ENCODE results near the gene VILL. TPM values are rescaled to one million over a fixed set of nuclear protein-coding genes. Genes with fewer than 3 reads are reported as not detected.
A peak's percentile ranks its signal among the peaks of the same experiment; 100 is the strongest.

Gene VILL
- total and polyA plus RNA-seq, 4 donors = 0.88 to 3.5 (median 1.6) TPM

- Histone ChIP-seq H3K36me3 (ENCODE audit: control insufficient read depth in 4 of 4, insufficient read depth in 3 of 4, low read depth in 1 of 4, low read length in 3 of 4) (peaks cover 0 to 6% (median under 1%) of the 10 kb centered on the region in 4 donors), H3K9ac (ENCODE audit: low read depth in 1 of 2, low read length in 2 of 2) (no peak overlapping the region), H3K9me3 (ENCODE audit: control insufficient read depth in 4 of 4, low read length in 3 of 4) (no peaks in the 10 kb centered on the region), H3K27ac (ENCODE audit: low read depth in 1 of 2, low read length in 2 of 2) (peak overlapping the region in 1 of 2 donors; percentile 6), H3K4me1 (ENCODE audit: control insufficient read depth in 4 of 4, insufficient read depth in 4 of 4, low read length in 3 of 4) (peaks cover 6 to 44% (median 34%) of the 10 kb centered on the region in 4 donors), H3K27me3 (ENCODE audit: control insufficient read depth in 4 of 4, insufficient read depth in 4 of 4, low read length in 3 of 4) (no peaks in the 10 kb centered on the region), H3K4me3 (ENCODE audit: low read depth in 1 of 3, low read length in 3 of 3) (no peak overlapping the region)
- DNase-seq (ENCODE audit: low spot score) = peak; percentile 2
- WGBS = 85% methylated on average over 9 of the region's 9 CpGs
- TF ChIP-seq GABPA (IDR thresholded peaks at IDR 0.05 in 1 of 2, conservative IDR thresholded peaks at IDR 0.05 in 1 of 2) = no peak
- no peak for TF ChIP-seq ATF3 (IDR thresholded peaks at IDR 0.05)
- no peak for TF ChIP-seq EGR1 (IDR thresholded peaks at IDR 0.05; ENCODE audit: low read depth in 2 of 2)
- no peak for TF ChIP-seq ZBTB33 (IDR thresholded peaks at IDR 0.05)
- TF ChIP-seq SP1 (IDR thresholded peaks at IDR 0.05) = no peak
- peak in 1 of 2 donors; percentile 1 for TF ChIP-seq RAD21 (IDR thresholded peaks at IDR 0.05)
- no peak for TF ChIP-seq FOXA1 (IDR thresholded peaks at IDR 0.05)
- no peak for TF ChIP-seq NR2F2 (IDR thresholded peaks at IDR 0.05)
Measured at GRCh38 chr3:37968199-37968598, 22.4 kb upstream of the VILL start.

- Histone ChIP-seq H3K27ac (ENCODE audit: low read depth in 1 of 2, low read length in 2 of 2) (peak overlapping the region in 1 of 2 donors; percentile 6), H3K36me3 (ENCODE audit: control insufficient read depth in 4 of 4, insufficient read depth in 3 of 4, low read depth in 1 of 4, low read length in 3 of 4) (peaks cover 0 to 6% (median 2%) of the 10 kb centered on the region in 4 donors), H3K4me3 (ENCODE audit: low read depth in 1 of 3, low read length in 3 of 3) (no peak overlapping the region), H3K4me1 (ENCODE audit: control insufficient read depth in 4 of 4, insufficient read depth in 4 of 4, low read length in 3 of 4) (peaks cover 6 to 44% (median 31%) of the 10 kb centered on the region in 4 donors), H3K9ac (ENCODE audit: low read depth in 1 of 2, low read length in 2 of 2) (no peak overlapping the region), H3K27me3 (ENCODE audit: control insufficient read depth in 4 of 4, insufficient read depth in 4 of 4, low read length in 3 of 4) (no peaks in the 10 kb centered on the region), H3K9me3 (ENCODE audit: control insufficient read depth in 4 of 4, low read length in 3 of 4) (no peaks in the 10 kb centered on the region)
- WGBS = 84% methylated on average over 15 of the region's 15 CpGs
- TF ChIP-seq GABPA (IDR thresholded peaks at IDR 0.05 in 1 of 2, conservative IDR thresholded peaks at IDR 0.05 in 1 of 2) (no peak), TAF1 (conservative IDR thresholded peaks at IDR 0.05) (no peak), REST (IDR thresholded peaks at IDR 0.05) (no peak), FOXA1 (IDR thresholded peaks at IDR 0.05) (no peak)
- peak; percentile 19 for DNase-seq (ENCODE audit: low spot score)
Measured at GRCh38 chr3:37968813-37969595, 21.6 kb upstream of the VILL start.

Measured in liver (tissue), 9 donors.